ENCODE results near the gene UNC45A.
"Not testable (repeated sequence)": the region's sequence is repeated elsewhere in the genome, so short reads cannot be mapped to it uniquely, and the experiment has no call there.

UNC45A gene

GRCh38 chr15:90922712-90923322, 12.3 kb upstream of the UNC45A start:
- not testable (repeated sequence) for H4K91ac ChIP-seq (ENCODE audit: low read length); H3K9ac ChIP-seq (ENCODE audit: low read length); H3K4me2 ChIP-seq (ENCODE audit: low read length, poor library complexity, severe bottlenecking); H2BK5ac ChIP-seq (ENCODE audit: low read depth, low read length, poor library complexity, severe bottlenecking); H3K4me3 ChIP-seq (ENCODE audit: insufficient read depth in 1 of 2, low read depth in 1 of 2, low read length in 2 of 2); H3K27me3 ChIP-seq (ENCODE audit: control insufficient read depth in 1 of 2, insufficient read depth in 1 of 2, low read length in 2 of 2); H4K8ac ChIP-seq (ENCODE audit: low read length); H2BK12ac ChIP-seq (ENCODE audit: low read length in 2 of 2); H3K4ac ChIP-seq (ENCODE audit: low read depth in 1 of 2, low read length in 2 of 2); DNase-seq; H3K14ac ChIP-seq (ENCODE audit: low read length in 2 of 2); H2BK15ac ChIP-seq (ENCODE audit: low read depth, poor library complexity, severe bottlenecking); H3K18ac ChIP-seq (ENCODE audit: low read depth in 1 of 2, low read length in 2 of 2); H2BK120ac ChIP-seq (ENCODE audit: low read depth, low read length); H2AK5ac ChIP-seq (ENCODE audit: low read length, severe bottlenecking); H3K9me3 ChIP-seq (ENCODE audit: control insufficient read depth, low read length); H2AFZ ChIP-seq (ENCODE audit: low read depth, low read length); H3K79me1 ChIP-seq (replicated peaks; ENCODE audit: low read length, poor library complexity, severe bottlenecking); H3K23ac ChIP-seq (ENCODE audit: low read length in 2 of 2); H3K27ac ChIP-seq (ENCODE audit: low read length, poor library complexity, severe bottlenecking); H3K4me1 ChIP-seq (ENCODE audit: control insufficient read depth, insufficient read depth, low read depth, low read length)
- H3K36me3 ChIP-seq (ENCODE audit: control insufficient read depth in 1 of 2, insufficient read depth in 2 of 2, low read depth in 1 of 2, low read length in 2 of 2), result peaks cover 27 to 35% of the 10 kb centered on the region in 2 experiments
- WGBS, result 90% methylated on average over 5 of the region's 7 CpGs

DNA sequence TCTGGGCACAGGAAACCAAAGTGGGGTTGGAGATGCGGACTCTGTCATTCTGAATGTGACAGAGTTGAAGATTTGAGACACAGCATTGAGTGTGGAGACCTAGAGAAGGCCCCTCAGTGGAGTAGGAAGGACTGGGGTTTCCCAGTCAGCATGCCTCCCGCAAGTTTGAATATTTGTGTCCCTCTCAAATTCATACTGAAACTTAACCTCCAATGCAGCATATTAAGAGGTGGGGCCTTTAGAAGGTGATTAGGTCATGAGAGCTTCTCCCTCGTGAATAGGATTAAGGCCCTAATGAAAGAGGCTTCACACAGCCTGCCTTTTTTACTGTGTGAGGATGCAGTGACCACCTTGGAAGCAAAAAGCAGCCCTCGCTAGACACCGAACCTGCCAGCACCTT, 10.7 kb upstream of the UNC45A start:
- no peak for DNase-seq
- WGBS, result 92% methylated on average over 4 of the region's 5 CpGs
- no peak overlapping the region for H2BK12ac ChIP-seq (ENCODE audit: low read length in 2 of 2)

DNA sequence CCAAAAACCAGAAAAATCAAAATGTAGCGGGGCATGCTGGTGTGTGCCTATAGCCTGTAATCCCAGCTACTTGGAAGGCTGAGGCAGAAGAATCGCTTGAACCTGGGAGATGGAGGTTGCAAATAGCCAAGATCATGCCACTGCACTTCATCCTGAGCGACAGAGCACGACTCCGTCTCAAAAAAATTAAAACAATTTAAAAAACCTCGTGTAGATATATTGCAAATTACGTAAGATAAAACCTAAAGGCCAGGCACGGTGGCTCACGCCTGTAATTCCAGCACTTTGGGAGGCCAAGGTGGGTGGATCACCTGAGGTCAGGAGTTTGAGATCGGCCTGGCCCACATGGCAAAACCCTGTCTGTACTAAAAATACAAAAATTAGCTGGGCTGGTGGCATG, 8.3 kb upstream of the UNC45A start:
- not testable (repeated sequence) for H3K27me3 ChIP-seq (ENCODE audit: control insufficient read depth in 1 of 2, insufficient read depth in 1 of 2, low read length in 2 of 2); H3K9ac ChIP-seq (ENCODE audit: low read length); H3K79me1 ChIP-seq (replicated peaks; ENCODE audit: low read length, poor library complexity, severe bottlenecking); H2BK120ac ChIP-seq (ENCODE audit: low read depth, low read length); H2BK12ac ChIP-seq (ENCODE audit: low read length in 2 of 2); H3K4me2 ChIP-seq (ENCODE audit: low read length, poor library complexity, severe bottlenecking); H3K4me1 ChIP-seq (ENCODE audit: control insufficient read depth, insufficient read depth, low read depth, low read length); H3K36me3 ChIP-seq (ENCODE audit: control insufficient read depth in 1 of 2, insufficient read depth in 2 of 2, low read depth in 1 of 2, low read length in 2 of 2); H3K4ac ChIP-seq (ENCODE audit: low read depth in 1 of 2, low read length in 2 of 2); H3K14ac ChIP-seq (ENCODE audit: low read length in 2 of 2); H2AK5ac ChIP-seq (ENCODE audit: low read length, severe bottlenecking); H4K8ac ChIP-seq (ENCODE audit: low read length); H4K91ac ChIP-seq (ENCODE audit: low read length); H3K4me3 ChIP-seq (ENCODE audit: insufficient read depth in 1 of 2, low read depth in 1 of 2, low read length in 2 of 2); H2BK5ac ChIP-seq (ENCODE audit: low read depth, low read length, poor library complexity, severe bottlenecking); H3K18ac ChIP-seq (ENCODE audit: low read depth in 1 of 2, low read length in 2 of 2); DNase-seq; H2BK15ac ChIP-seq (ENCODE audit: low read depth, poor library complexity, severe bottlenecking); H2AFZ ChIP-seq (ENCODE audit: low read depth, low read length); H3K23ac ChIP-seq (ENCODE audit: low read length in 2 of 2); H3K27ac ChIP-seq (ENCODE audit: low read length, poor library complexity, severe bottlenecking); H3K9me3 ChIP-seq (ENCODE audit: control insufficient read depth, low read length)
- WGBS, result 93% methylated on average over 10 of the region's 10 CpGs

More for the DNA sequence above, 10.7 kb upstream of the UNC45A start:
- Histone ChIP-seq H2AK5ac (ENCODE audit: low read length, severe bottlenecking) (no peak overlapping the region), H2AFZ (ENCODE audit: low read depth, low read length) (no peak overlapping the region), H2BK120ac (ENCODE audit: low read depth, low read length) (no peak overlapping the region), H3K9ac (ENCODE audit: low read length) (no peak overlapping the region), H2BK5ac (ENCODE audit: low read depth, low read length, poor library complexity, severe bottlenecking) (no peak overlapping the region), H3K4me3 (ENCODE audit: insufficient read depth in 1 of 2, low read depth in 1 of 2, low read length in 2 of 2) (no peak overlapping the region), H3K27ac (ENCODE audit: low read length, poor library complexity, severe bottlenecking) (no peak overlapping the region), H3K23ac (ENCODE audit: low read length in 2 of 2) (no peak overlapping the region), H2BK15ac (ENCODE audit: low read depth, poor library complexity, severe bottlenecking) (no peak overlapping the region), H3K79me1 (replicated peaks; ENCODE audit: low read length, poor library complexity, severe bottlenecking) (no peaks in the 10 kb centered on the region), H3K4me2 (ENCODE audit: low read length, poor library complexity, severe bottlenecking) (no peak overlapping the region), H3K36me3 (ENCODE audit: control insufficient read depth in 1 of 2, insufficient read depth in 2 of 2, low read depth in 1 of 2, low read length in 2 of 2) (peaks cover 13 to 20% of the 10 kb centered on the region in 2 experiments), H3K4me1 (ENCODE audit: control insufficient read depth, insufficient read depth, low read depth, low read length) (no peaks in the 10 kb centered on the region), H3K4ac (ENCODE audit: low read depth in 1 of 2, low read length in 2 of 2) (no peak overlapping the region), H3K9me3 (ENCODE audit: control insufficient read depth, low read length) (no peaks in the 10 kb centered on the region), H4K8ac (ENCODE audit: low read length) (no peak overlapping the region), H3K27me3 (ENCODE audit: control insufficient read depth in 1 of 2, insufficient read depth in 1 of 2, low read length in 2 of 2) (no peaks in the 10 kb centered on the region), H3K14ac (ENCODE audit: low read length in 2 of 2) (no peak overlapping the region), H4K91ac (ENCODE audit: low read length) (no peak overlapping the region), H3K18ac (ENCODE audit: low read depth in 1 of 2, low read length in 2 of 2) (no peak overlapping the region)

DNA sequence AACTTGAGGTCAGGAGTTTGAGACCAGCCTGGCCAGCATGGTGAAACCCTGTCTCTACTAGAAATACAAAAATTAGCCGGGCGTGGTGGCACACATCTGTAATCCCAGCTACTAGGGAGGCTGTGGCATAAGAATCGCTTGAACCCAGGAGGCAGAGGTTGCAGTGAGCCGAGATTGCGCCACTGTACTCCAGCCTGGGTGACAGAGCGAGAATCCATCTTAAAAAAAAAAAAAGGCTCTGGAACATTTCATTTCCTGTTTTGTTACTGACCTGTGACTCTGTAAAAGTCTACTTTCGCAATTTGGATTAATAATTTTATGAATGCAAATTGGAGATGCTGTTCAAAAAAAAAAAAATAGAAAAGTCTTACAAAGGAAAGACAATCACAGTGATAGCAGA, 7.0 kb upstream of the UNC45A start:
- H2BK15ac ChIP-seq (ENCODE audit: low read depth, poor library complexity, severe bottlenecking); DNase-seq; H3K4me2 ChIP-seq (ENCODE audit: low read length, poor library complexity, severe bottlenecking); H2BK120ac ChIP-seq (ENCODE audit: low read depth, low read length); H3K36me3 ChIP-seq (ENCODE audit: control insufficient read depth in 1 of 2, insufficient read depth in 2 of 2, low read depth in 1 of 2, low read length in 2 of 2); H3K18ac ChIP-seq (ENCODE audit: low read depth in 1 of 2, low read length in 2 of 2); H2AFZ ChIP-seq (ENCODE audit: low read depth, low read length); H3K23ac ChIP-seq (ENCODE audit: low read length in 2 of 2); H3K4me1 ChIP-seq (ENCODE audit: control insufficient read depth, insufficient read depth, low read depth, low read length); H4K91ac ChIP-seq (ENCODE audit: low read length); H3K4ac ChIP-seq (ENCODE audit: low read depth in 1 of 2, low read length in 2 of 2); H3K9ac ChIP-seq (ENCODE audit: low read length); H2BK12ac ChIP-seq (ENCODE audit: low read length in 2 of 2); H3K27ac ChIP-seq (ENCODE audit: low read length, poor library complexity, severe bottlenecking); H2AK5ac ChIP-seq (ENCODE audit: low read length, severe bottlenecking); H3K79me1 ChIP-seq (replicated peaks; ENCODE audit: low read length, poor library complexity, severe bottlenecking); H4K8ac ChIP-seq (ENCODE audit: low read length); H3K14ac ChIP-seq (ENCODE audit: low read length in 2 of 2); H2BK5ac ChIP-seq (ENCODE audit: low read depth, low read length, poor library complexity, severe bottlenecking); H3K9me3 ChIP-seq (ENCODE audit: control insufficient read depth, low read length); H3K4me3 ChIP-seq (ENCODE audit: insufficient read depth in 1 of 2, low read depth in 1 of 2, low read length in 2 of 2); H3K27me3 ChIP-seq (ENCODE audit: control insufficient read depth in 1 of 2, insufficient read depth in 1 of 2, low read length in 2 of 2): not testable (repeated sequence)
- 98% methylated on average over 6 of the region's 7 CpGs for WGBS
